Thyroid gland (tissue), 4 donors: ENCODE data around the gene STK10. TPM values are rescaled to one million over a fixed set of nuclear protein-coding genes. Genes with fewer than 3 reads are reported as not detected.

Experiments used
- DNase-seq, 2 donors: peaks; one replicate each; pipeline ENCODE4 v3.0.0-alpha.2; 2019
- H3K27ac ChIP-seq, 3 donors: fragments of 200-600 bp; sonication (generic); 1 replicate in 2 of 3; 2 replicates in 1 of 3; pipeline ENCODE4 v1.5.1; 2016 to 2019; ENCODE audit warnings: mild to moderate bottlenecking in 1 of 3, moderate library complexity in 1 of 3
- H3K27me3 ChIP-seq: fragments of 200-600 bp; sonication (generic); one replicate; pipeline ENCODE4 v1.5.1; 2019
- H3K36me3 ChIP-seq, 2 donors: fragments of 200-600 bp; sonication (generic); one replicate each; pipeline ENCODE4 v1.5.1; 2016 to 2019
- H3K4me1 ChIP-seq, 2 donors: fragments of 200-600 bp; sonication (generic); one replicate each; pipeline ENCODE4 v1.5.1; 2017 to 2019
- H3K4me3 ChIP-seq, 3 donors: fragments of 200-600 bp; sonication (generic); replicated peaks in 1 of 3; 1 replicate in 2 of 3; 2 replicates in 1 of 3; pipeline ENCODE4 v1.5.1; 2016; ENCODE audit warnings: mild to moderate bottlenecking in 1 of 3
- H3K9me3 ChIP-seq: fragments of 200-600 bp; sonication (generic); one replicate; pipeline ENCODE4 v1.5.1; 2017
- POLR2A ChIP-seq, 2 donors: fragments of 450-650 bp; IDR thresholded peaks; one replicate each; pipeline ENCODE4 v1.6.1; 2017; ENCODE audit warnings: antibody characterized with exemption in 2 of 2, mild to moderate bottlenecking in 2 of 2, moderate library complexity in 1 of 2
- WGBS, 2 donors: methylation state at CpG; one replicate each; pipeline ENCODE4 v1.1.5; 2017; 5-methylcytosine and 5-hydroxymethylcytosine counted together
- intact Hi-C: fragments of 100-400 bp; cut with DNase I; formaldehyde crosslinking; loops from one replicate; pipeline ENCODE4 v1.15.1; 2023
- total RNA-seq, 4 donors: library from RNA; depleted of rRNA; stranded (reverse); fragments of >200 nt; gene quantifications; one replicate each; pipeline ENCODE4 v1.2.3, GENCODE V29; 2016
- TF ChIP-seq, protein P1 (sequence below), 6 experiments: fragments of 200-600 bp in 3 of 6; fragments of 450-650 bp in 3 of 6; sonication (generic) in 3 of 6; IDR thresholded peaks; one replicate each; pipeline ENCODE4 v1.5.1; 2016 to 2019; ENCODE audit warnings: antibody characterized with exemption in 6 of 6, mild to moderate bottlenecking in 2 of 6, inconsistent platforms in 1 of 6, moderate library complexity in 1 of 6

The STK10 gene
- total RNA-seq, 4 donors from 2014 or later = 5.5 to 11.6 (median 8.6) TPM

DNA sequence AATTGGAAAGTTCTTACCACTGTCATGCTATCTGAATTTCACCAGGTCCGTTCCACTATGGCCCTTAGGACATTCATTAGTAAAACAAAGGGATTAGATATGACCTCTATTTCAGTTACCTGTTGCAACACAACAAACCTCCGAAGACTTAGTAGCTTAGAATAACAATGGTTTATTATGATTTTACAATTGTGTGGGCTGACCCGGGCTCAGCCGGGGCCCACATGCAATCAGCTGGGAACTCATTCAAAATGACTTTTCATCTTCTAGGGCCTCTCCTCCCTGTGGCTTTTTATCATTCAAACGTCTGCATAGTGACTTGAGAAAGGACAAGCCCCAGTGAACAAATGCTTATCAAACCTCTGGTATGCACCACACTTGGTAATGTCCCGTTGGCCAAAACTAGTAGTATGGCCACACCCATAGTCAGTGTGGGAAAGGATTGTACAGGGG is 179.3 kb downstream of the STK10 start:
- intact Hi-C loops = no loop called here
- H3K4me1 ChIP-seq = peaks cover 22 to 26% of the 10 kb centered on the region in 2 donors
- WGBS, 2 donors = 54 to 63% methylated on average over 6 of the region's 6 CpGs
- no peaks in the 10 kb centered on the region for H3K27me3 ChIP-seq
- no peak overlapping the region for H3K4me3 ChIP-seq
- no peaks in the 10 kb centered on the region for H3K36me3 ChIP-seq
- DNase-seq = no peak
- no peaks in the 10 kb centered on the region for H3K9me3 ChIP-seq
- TF ChIP-seq, protein P1, sequence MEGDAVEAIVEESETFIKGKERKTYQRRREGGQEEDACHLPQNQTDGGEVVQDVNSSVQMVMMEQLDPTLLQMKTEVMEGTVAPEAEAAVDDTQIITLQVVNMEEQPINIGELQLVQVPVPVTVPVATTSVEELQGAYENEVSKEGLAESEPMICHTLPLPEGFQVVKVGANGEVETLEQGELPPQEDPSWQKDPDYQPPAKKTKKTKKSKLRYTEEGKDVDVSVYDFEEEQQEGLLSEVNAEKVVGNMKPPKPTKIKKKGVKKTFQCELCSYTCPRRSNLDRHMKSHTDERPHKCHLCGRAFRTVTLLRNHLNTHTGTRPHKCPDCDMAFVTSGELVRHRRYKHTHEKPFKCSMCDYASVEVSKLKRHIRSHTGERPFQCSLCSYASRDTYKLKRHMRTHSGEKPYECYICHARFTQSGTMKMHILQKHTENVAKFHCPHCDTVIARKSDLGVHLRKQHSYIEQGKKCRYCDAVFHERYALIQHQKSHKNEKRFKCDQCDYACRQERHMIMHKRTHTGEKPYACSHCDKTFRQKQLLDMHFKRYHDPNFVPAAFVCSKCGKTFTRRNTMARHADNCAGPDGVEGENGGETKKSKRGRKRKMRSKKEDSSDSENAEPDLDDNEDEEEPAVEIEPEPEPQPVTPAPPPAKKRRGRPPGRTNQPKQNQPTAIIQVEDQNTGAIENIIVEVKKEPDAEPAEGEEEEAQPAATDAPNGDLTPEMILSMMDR (IDR thresholded peaks at IDR 0.05) = no peak
- TF ChIP-seq POLR2A (IDR thresholded peaks at IDR 0.05) = no peak
- no peak overlapping the region for H3K27ac ChIP-seq

DNA sequence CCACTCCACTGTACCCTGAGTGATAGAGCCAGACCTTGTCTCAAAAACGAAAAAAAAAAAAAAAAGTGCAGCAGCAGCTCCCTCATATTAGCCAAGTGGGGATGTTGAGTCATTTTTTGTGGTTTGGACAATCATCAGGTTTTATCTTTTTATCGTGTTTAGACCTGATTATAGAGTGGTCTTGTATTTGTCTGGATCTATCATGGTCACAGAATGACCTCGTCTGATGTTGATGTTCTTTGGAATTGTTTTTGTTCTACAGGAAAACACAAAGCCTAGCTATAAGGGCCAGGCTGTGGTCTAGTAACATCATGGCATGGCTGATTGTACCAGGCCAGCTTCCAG is 179.9 kb downstream of the STK10 start:
- intact Hi-C loops = no loop called here

DNA sequence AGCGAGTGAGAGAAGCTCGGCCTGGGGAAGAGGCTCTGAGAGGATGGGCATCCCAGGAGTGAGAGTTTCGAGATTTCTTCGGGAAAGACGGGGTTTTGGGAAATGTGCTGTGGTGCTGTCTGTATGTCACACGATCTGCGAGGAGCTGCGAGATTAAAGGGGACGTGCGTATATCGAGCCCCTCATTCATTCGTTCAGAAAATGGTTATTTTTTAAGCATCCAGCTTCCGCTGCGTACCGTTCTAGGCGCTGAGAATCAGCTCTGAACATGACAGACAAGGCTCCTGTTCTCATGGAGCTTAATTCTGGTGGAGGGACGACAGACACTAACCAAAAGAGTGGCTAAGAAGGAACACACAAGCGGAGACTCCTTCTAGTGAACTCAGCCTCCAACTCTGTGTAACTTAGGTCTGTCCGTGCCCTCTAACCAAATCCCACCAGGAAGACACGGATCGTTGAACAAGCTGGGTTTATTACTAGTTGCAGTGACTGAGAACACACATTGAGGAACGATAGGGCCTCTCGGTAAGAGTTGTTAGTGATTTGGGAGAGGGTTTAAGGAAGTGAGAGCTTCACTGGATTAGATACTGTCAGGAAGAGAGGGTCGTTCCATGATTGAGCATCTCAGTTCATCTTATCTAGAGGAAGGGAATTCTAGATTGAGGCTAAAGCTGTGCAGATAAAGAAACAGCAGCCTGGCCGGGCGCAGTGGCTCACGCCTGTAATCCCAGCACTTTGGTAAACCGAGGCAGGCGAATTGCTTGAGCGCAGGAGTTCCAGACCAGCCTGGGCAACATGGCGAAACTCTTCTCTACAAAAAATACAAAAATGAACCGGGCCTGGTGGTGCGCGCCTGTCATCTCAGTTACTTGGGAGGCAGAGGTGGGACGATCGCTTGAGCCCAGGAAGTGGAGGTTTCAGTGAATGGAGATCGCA is 180.6 kb downstream of the STK10 start:
- peak overlapping the region; percentile 48 to 93 (median 70) for H3K4me3 ChIP-seq
- H3K9me3 ChIP-seq = no peaks in the 10 kb centered on the region
- intact Hi-C loops = no loop called here
- no peaks in the 10 kb centered on the region for H3K27me3 ChIP-seq
- TF ChIP-seq, protein P1 (IDR thresholded peaks at IDR 0.05) = no peak
- no peak for TF ChIP-seq POLR2A (IDR thresholded peaks at IDR 0.05)
- WGBS, 2 donors = 29 to 32% methylated on average over 37 of the region's 37 CpGs
- H3K36me3 ChIP-seq = no peaks in the 10 kb centered on the region
- no peak for DNase-seq
- peak overlapping the region; percentile 97 to 99 (median 98) for H3K27ac ChIP-seq
- peaks cover 22 to 38% of the 10 kb centered on the region in 2 donors for H3K4me1 ChIP-seq

More for the DNA sequence above, 179.9 kb downstream of the STK10 start:
- Histone ChIP-seq H3K36me3 (no peaks in the 10 kb centered on the region), H3K4me1 (peaks cover 22 to 32% of the 10 kb centered on the region in 2 donors), H3K4me3 (no peak overlapping the region), H3K27ac (no peak overlapping the region), H3K9me3 (no peaks in the 10 kb centered on the region), H3K27me3 (no peaks in the 10 kb centered on the region)
- DNase-seq = no peak
- WGBS, 2 donors = 46 to 53% methylated on average over 3 of the region's 3 CpGs
- TF ChIP-seq POLR2A (IDR thresholded peaks at IDR 0.05) = no peak
- TF ChIP-seq, protein P1 (IDR thresholded peaks at IDR 0.05) = no peak

DNA sequence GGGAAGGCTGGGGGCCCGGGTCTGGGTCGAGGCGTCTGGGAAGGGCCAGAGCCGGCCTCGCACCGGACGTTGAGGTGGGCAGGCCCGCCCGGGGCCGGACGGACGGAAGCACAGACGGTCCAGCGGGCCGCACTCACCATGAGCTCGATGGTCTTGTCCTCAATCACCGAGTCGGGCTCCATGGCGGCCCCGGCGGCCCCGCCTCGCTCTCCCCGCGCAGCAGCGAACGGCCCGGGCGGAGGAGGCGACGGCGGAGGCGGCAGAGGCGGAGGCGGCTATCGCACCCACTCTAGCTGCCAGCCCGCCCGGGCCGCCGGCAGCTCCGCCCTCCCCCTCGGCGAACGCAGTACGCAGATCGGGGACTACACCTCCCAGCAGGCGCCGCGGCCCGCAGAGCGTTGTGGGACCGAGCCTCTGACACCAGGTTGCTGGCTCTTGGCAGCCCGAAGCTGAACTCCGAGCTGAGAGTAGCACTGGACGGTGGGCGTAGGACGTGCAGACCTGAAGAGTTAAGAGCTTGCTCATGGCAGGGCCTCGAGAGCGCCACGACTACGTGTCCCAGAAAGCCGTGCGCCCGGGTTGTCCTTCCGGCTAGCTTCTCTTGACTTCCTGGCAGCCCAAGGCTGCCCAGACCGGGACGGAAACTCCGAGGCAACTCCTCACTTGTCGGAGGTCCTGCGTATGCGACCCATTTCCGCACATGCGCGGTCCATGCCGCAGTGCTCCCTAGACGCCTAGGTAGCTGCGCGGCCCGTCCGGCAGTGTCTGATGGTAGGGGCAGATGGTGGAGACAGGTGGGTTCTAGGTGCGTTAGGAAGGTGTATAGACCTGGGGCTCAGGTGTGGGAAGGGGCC is 181.5 kb downstream of the STK10 start, which contains the start of gene FBXW11:
Gene FBXW11, minus strand, starts transcription at position 318 of the 854 bp plus-strand sequence. Its CDS starts 136 bp downstream, at position 182.
- Histone ChIP-seq H3K4me1 (peaks cover 29 to 47% of the 10 kb centered on the region in 2 donors), H3K27ac (peak within 1 kb of the TSS; percentile 97 to 99 (median 98)), H3K9me3 (no peaks in the 10 kb centered on the region), H3K27me3 (no peaks in the 10 kb centered on the region), H3K4me3 (peak within 1 kb of the TSS; percentile 48 to 93 (median 70)), H3K36me3 (no peaks in the 10 kb centered on the region)
- TF ChIP-seq, protein P1 (IDR thresholded peaks at IDR 0.05) = no peak
- peak; percentile 55 to 86 for TF ChIP-seq POLR2A (IDR thresholded peaks at IDR 0.05)
- intact Hi-C loops = no loop called here
- DNase-seq = peak; percentile 97
- WGBS, 2 donors = 0 to 1% methylated on average over 15 to 44 of the region's 81 CpGs
